Activated naive CD4-positive, alpha-beta T cell treated with anti-CD3 and anti-CD28 coated beads, Interleukin-2, amount 50 U/mL, for 16 hours (primary cell): ENCODE measurements around the gene CCDC92.
"Not testable (repeated sequence)": the region's sequence is repeated elsewhere in the genome, so short reads cannot be mapped to it uniquely, and the experiment has no call there.

Source experiments
- DNase-seq: peaks from one replicate; pipeline ENCODE4 v3.0.0-alpha.2; 2020

CCDC92 gene

GRCh38 chr12:123936471-123936870, 36.2 kb downstream of the CCDC92 start:
- DNase-seq, result no peak

GRCh38 chr12:123935956-123936355, 36.7 kb downstream of the CCDC92 start:
- no peak for DNase-seq

GRCh38 chr12:123934829-123935228, 37.8 kb downstream of the CCDC92 start:
- DNase-seq, result no peak

GRCh38 chr12:123934016-123934620, 38.5 kb downstream of the CCDC92 start:
- no peak for DNase-seq

- no peak for DNase-seq
These were observed 39.4 kb downstream of the CCDC92 start for GRCh38 chr12:123933214-123933613.

GRCh38 chr12:123931686-123932321, 40.8 kb downstream of the CCDC92 start:
- peak; percentile 29 for DNase-seq

- no peak for DNase-seq
These were observed 42.6 kb downstream of the CCDC92 start for GRCh38 chr12:123929946-123930583.

- DNase-seq, result no peak
These were observed 43.7 kb downstream of the CCDC92 start for GRCh38 chr12:123928897-123929296.

- DNase-seq, result no peak
These were observed 44.3 kb downstream of the CCDC92 start for GRCh38 chr12:123928274-123928865.

- no peak for DNase-seq
These were observed 48.1 kb downstream of the CCDC92 start for GRCh38 chr12:123924539-123924938.

- no peak for DNase-seq
These were observed 48.7 kb downstream of the CCDC92 start for GRCh38 chr12:123923927-123924326.

- DNase-seq, result no peak
These were observed 49.6 kb downstream of the CCDC92 start for GRCh38 chr12:123923038-123923437.

- DNase-seq, result no peak
These were observed 52.7 kb downstream of the CCDC92 start for GRCh38 chr12:123919980-123920360.

- no peak for DNase-seq
These were observed 55.2 kb downstream of the CCDC92 start for GRCh38 chr12:123917337-123917850.

GRCh38 chr12:123916729-123917128, 55.9 kb downstream of the CCDC92 start:
- DNase-seq, result peak; percentile 65

- no peak for DNase-seq
These were observed 57.8 kb downstream of the CCDC92 start for GRCh38 chr12:123914726-123915333.

GRCh38 chr12:123912415-123913380, 59.9 kb downstream of the CCDC92 start:
- DNase-seq, result no peak

GRCh38 chr12:123911672-123912409, 60.8 kb downstream of the CCDC92 start:
- not testable (repeated sequence) for DNase-seq

GRCh38 chr12:123910761-123911193, 61.9 kb downstream of the CCDC92 start:
- DNase-seq, result no peak

- DNase-seq, result no peak
These were observed 62.6 kb downstream of the CCDC92 start for GRCh38 chr12:123910057-123910456.
